Tibial nerve (tissue), 4 donors: Measurements from ENCODE around the gene REPS1.

Experiments
- CTCF ChIP-seq, 5 experiments: fragments of 200-600 bp in 3 of 5; fragments of 450-650 bp in 2 of 5; sonication (generic) in 3 of 5; IDR thresholded peaks; one replicate each; pipeline ENCODE4 v1.5.1; 2016 to 2019; ENCODE audit warnings: antibody characterized with exemption in 5 of 5, mild to moderate bottlenecking in 3 of 5, moderate library complexity in 2 of 5
- EP300 ChIP-seq, 2 donors: sonication (generic); formaldehyde crosslinking; IDR thresholded peaks; one replicate each; pipeline ENCODE4 v1.6.1; 2017; ENCODE audit warnings: antibody characterized with exemption in 2 of 2, mild to moderate bottlenecking in 1 of 2
- POLR2A ChIP-seq, 2 donors: fragments of 450-650 bp; IDR thresholded peaks; one replicate each; pipeline ENCODE4 v1.6.1; 2017; ENCODE audit warnings: antibody characterized with exemption in 2 of 2, mild to moderate bottlenecking in 2 of 2, moderate library complexity in 2 of 2

GRCh38 chr6:138987080-138987642 lies 892 bp downstream of the REPS1 start:
- no peak for TF ChIP-seq CTCF (IDR thresholded peaks at IDR 0.05)
- TF ChIP-seq POLR2A (IDR thresholded peaks at IDR 0.05) = no peak
- TF ChIP-seq EP300 (IDR thresholded peaks at IDR 0.05) = no peak
